MM.1S (cell line): Measurements from ENCODE around the gene CNTFR.

ENCODE experiments used
- DNase-seq: peaks from one replicate; pipeline ENCODE4 v3.0.0-alpha.2; 2015
- H2AFZ ChIP-seq: fragments of 300-600 bp; sonication (generic); 2 replicates; pipeline ENCODE4 v1.6.0; 2016; ENCODE audit warnings: antibody characterized with exemption, low read length
- H3F3A ChIP-seq: fragments of 300-600 bp; sonication (generic); 2 replicates; pipeline ENCODE4 v1.6.1; 2016; ENCODE audit warnings: mild to moderate bottlenecking, antibody characterized with exemption, low read length, moderate library complexity, mixed read lengths; ENCODE audit not compliant: insufficient read depth
- H3K27ac ChIP-seq: fragments of 300-600 bp; sonication (generic); 2 replicates; pipeline ENCODE4 v1.5.1; 2016; ENCODE audit warnings: mild to moderate bottlenecking, low read length
- H3K27me3 ChIP-seq: fragments of 300-600 bp; sonication (generic); replicated peaks from 2 replicates; pipeline ENCODE4 v1.6.0; 2016; ENCODE audit warnings: low read length; ENCODE audit not compliant: insufficient read depth
- H3K36me3 ChIP-seq: fragments of 300-600 bp; sonication (generic); replicated peaks from 2 replicates; pipeline ENCODE4 v1.6.1; 2016; ENCODE audit warnings: mild to moderate bottlenecking, low read length, mixed read lengths; ENCODE audit not compliant: insufficient read depth
- H3K4me1 ChIP-seq: fragments of 300-600 bp; sonication (generic); 2 replicates; pipeline ENCODE4 v1.6.1; 2016; ENCODE audit warnings: low read length, mixed read lengths
- H3K4me2 ChIP-seq: fragments of 300-600 bp; sonication (generic); 2 replicates; pipeline ENCODE4 v1.6.0; 2016; ENCODE audit warnings: low read depth, low read length
- H3K4me3 ChIP-seq: fragments of 300-600 bp; sonication (generic); 2 replicates; pipeline ENCODE4 v1.5.1; 2016; ENCODE audit warnings: low read length, mixed read lengths
- H3K79me2 ChIP-seq: fragments of 300-600 bp; sonication (generic); 2 replicates; pipeline ENCODE4 v1.6.1; 2016; ENCODE audit warnings: mixed run types, low read length, mixed read lengths
- H3K9ac ChIP-seq: fragments of 300-600 bp; sonication (generic); 2 replicates; pipeline ENCODE4 v1.6.1; 2016; ENCODE audit warnings: low read length, mixed read lengths
- H3K9me2 ChIP-seq: fragments of 300-600 bp; sonication (generic); replicated peaks from 2 replicates; pipeline ENCODE4 v1.6.1; 2016; ENCODE audit warnings: mild to moderate bottlenecking, low read length, mixed read lengths; ENCODE audit not compliant: insufficient read depth
- H3K9me3 ChIP-seq: fragments of 300-600 bp; sonication (generic); replicated peaks from 2 replicates; pipeline ENCODE4 v1.6.1; 2016; ENCODE audit warnings: mild to moderate bottlenecking, low read length, mixed read lengths; ENCODE audit not compliant: insufficient read depth
- H4K20me1 ChIP-seq: fragments of 300-600 bp; sonication (generic); 2 replicates; pipeline ENCODE4 v1.6.1; 2016; ENCODE audit warnings: mild to moderate bottlenecking, low read length, moderate library complexity, mixed read lengths; ENCODE audit not compliant: insufficient read depth
- EZH2 ChIP-seq: fragments of 300-600 bp; sonication (generic); optimal IDR thresholded peaks from 2 replicates; pipeline ENCODE3; 2017; ENCODE audit warnings: low read depth, mild to moderate bottlenecking, antibody characterized with exemption, low read length, mixed read lengths
- EZH2phosphoT487 ChIP-seq: fragments of 300-600 bp; sonication (generic); IDR thresholded peaks from 2 replicates; pipeline ENCODE4 v1.6.1; 2018; ENCODE audit warnings: antibody characterized with exemption, low read length
- TF ChIP-seq, protein P1 (sequence below): fragments of 300-600 bp; sonication (generic); IDR thresholded peaks from 2 replicates; pipeline ENCODE4 v1.5.1; 2016; ENCODE audit warnings: antibody characterized with exemption, low read length, mixed read lengths

Gene CNTFR

GRCh38 chr9:34577400-34578240 is 11.9 kb downstream of the CNTFR start:
- no peak for DNase-seq
- Histone ChIP-seq H3K9ac (no peak overlapping the region), H3K27ac (no peak overlapping the region), H2AFZ (no peak overlapping the region), H3K79me2 (no peaks in the 10 kb centered on the region), H3F3A (no peaks in the 10 kb centered on the region), H3K9me2 (no peaks in the 10 kb centered on the region), H3K4me2 (no peak overlapping the region), H4K20me1 (no peaks in the 10 kb centered on the region), H3K27me3 (peaks cover 79% of the 10 kb centered on the region), H3K9me3 (no peaks in the 10 kb centered on the region), H3K36me3 (no peaks in the 10 kb centered on the region), H3K4me1 (no peaks in the 10 kb centered on the region), H3K4me3 (no peak overlapping the region)
- TF ChIP-seq, protein P1, sequence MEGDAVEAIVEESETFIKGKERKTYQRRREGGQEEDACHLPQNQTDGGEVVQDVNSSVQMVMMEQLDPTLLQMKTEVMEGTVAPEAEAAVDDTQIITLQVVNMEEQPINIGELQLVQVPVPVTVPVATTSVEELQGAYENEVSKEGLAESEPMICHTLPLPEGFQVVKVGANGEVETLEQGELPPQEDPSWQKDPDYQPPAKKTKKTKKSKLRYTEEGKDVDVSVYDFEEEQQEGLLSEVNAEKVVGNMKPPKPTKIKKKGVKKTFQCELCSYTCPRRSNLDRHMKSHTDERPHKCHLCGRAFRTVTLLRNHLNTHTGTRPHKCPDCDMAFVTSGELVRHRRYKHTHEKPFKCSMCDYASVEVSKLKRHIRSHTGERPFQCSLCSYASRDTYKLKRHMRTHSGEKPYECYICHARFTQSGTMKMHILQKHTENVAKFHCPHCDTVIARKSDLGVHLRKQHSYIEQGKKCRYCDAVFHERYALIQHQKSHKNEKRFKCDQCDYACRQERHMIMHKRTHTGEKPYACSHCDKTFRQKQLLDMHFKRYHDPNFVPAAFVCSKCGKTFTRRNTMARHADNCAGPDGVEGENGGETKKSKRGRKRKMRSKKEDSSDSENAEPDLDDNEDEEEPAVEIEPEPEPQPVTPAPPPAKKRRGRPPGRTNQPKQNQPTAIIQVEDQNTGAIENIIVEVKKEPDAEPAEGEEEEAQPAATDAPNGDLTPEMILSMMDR: no peak
- TF ChIP-seq EZH2phosphoT487: no peak

DNA sequence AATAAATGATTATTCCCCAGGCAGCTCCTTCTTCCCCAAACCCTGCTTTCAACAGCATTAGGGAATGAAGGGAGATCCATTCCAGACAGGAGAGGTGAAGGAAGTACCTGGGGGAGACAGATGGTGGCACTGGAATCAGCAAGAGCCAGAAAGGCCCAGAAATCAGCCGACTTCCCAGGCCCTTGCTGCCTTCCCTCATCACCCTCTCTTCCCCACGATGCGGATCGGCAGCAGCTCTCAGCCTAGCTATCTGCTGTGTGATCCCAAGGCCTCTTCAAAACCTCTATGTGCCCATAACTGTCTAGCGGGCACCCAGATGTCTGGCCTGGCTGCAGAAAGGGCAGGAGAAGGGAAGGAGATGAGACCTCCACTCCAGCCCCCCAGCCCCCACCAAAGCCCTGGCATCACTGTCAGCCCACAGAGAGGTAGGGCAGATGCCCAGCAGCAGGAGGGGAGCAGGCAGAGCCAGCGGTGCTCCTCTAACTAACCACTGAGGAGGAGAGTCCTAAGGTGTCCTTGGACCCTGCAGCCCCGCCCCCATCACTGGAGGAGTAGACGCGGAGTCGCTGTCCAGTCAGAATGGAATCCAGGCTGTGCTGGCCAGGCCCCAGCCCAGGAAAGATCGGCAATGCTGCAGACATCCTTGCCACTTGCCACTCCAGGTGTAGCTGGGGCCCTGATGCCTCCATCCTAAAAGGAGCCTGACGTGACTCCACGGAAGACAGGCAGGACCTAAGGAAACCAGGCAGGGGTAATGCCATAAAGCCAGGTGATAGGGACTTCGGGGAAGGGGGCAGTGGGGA is 12.7 kb downstream of the CNTFR start:
- no peaks in the 10 kb centered on the region for H4K20me1 ChIP-seq
- no peak for DNase-seq
- TF ChIP-seq EZH2 (no peak), EZH2phosphoT487 (no peak)
- TF ChIP-seq, protein P1: no peak
- H3K79me2 ChIP-seq: no peaks in the 10 kb centered on the region
- no peak overlapping the region for H3K4me2 ChIP-seq
- no peak overlapping the region for H3K9ac ChIP-seq
- peaks cover 82% of the 10 kb centered on the region for H3K27me3 ChIP-seq
- H2AFZ ChIP-seq: no peak overlapping the region
- H3K36me3 ChIP-seq: no peaks in the 10 kb centered on the region
- no peaks in the 10 kb centered on the region for H3F3A ChIP-seq
- no peak overlapping the region for H3K4me3 ChIP-seq
- no peak overlapping the region for H3K27ac ChIP-seq
- no peaks in the 10 kb centered on the region for H3K9me2 ChIP-seq
- no peaks in the 10 kb centered on the region for H3K9me3 ChIP-seq
- H3K4me1 ChIP-seq: no peaks in the 10 kb centered on the region

GRCh38 chr9:34575862-34576596 is 13.5 kb downstream of the CNTFR start:
- no peaks in the 10 kb centered on the region for H3K79me2 ChIP-seq
- no peak overlapping the region for H3K4me3 ChIP-seq
- TF ChIP-seq EZH2 (no peak), EZH2phosphoT487 (no peak)
- TF ChIP-seq, protein P1: no peak
- no peaks in the 10 kb centered on the region for H3K9me3 ChIP-seq
- H3K9ac ChIP-seq: no peak overlapping the region
- no peaks in the 10 kb centered on the region for H3K4me1 ChIP-seq
- no peak for DNase-seq
- H3K27ac ChIP-seq: no peak overlapping the region
- H4K20me1 ChIP-seq: no peaks in the 10 kb centered on the region
- no peak overlapping the region for H3K4me2 ChIP-seq
- no peaks in the 10 kb centered on the region for H3K9me2 ChIP-seq
- no peak overlapping the region for H2AFZ ChIP-seq
- H3K36me3 ChIP-seq: no peaks in the 10 kb centered on the region
- H3K27me3 ChIP-seq: peaks cover 88% of the 10 kb centered on the region
- H3F3A ChIP-seq: no peaks in the 10 kb centered on the region
